Bronchial epithelial cell (primary cell): ENCODE measurements around the gene IGSF8. TPM values are rescaled to one million over a fixed set of nuclear protein-coding genes. Genes with fewer than 3 reads are reported as not detected.

ENCODE experiments used
- DNase-seq: peaks from one replicate; pipeline ENCODE4 v3.0.0-alpha.2; 2010; ENCODE audit warnings: low read depth
- FAIRE-seq: peaks from 2 replicates; lab custom pipeline; 2011; peaks lifted over from hg19 to GRCh38; lab: Jason Lieb, UNC
- H3K27me3 ChIP-seq: 2 replicates; pipeline ENCODE4 v1.5.1; 2011; ENCODE audit warnings: low read length; ENCODE audit not compliant: control insufficient read depth, insufficient read depth
- H3K36me3 ChIP-seq: 2 replicates; pipeline ENCODE4 v1.5.1; 2011; ENCODE audit warnings: low read length; ENCODE audit not compliant: control insufficient read depth, insufficient read depth
- H3K4me3 ChIP-seq: 2 replicates; pipeline ENCODE4 v1.5.1; 2011; ENCODE audit warnings: mild to moderate bottlenecking, low read depth, low read length, control low read depth
- CTCF ChIP-seq: IDR thresholded peaks from 2 replicates; pipeline ENCODE4 v1.5.1; 2011; ENCODE audit warnings: mild to moderate bottlenecking, moderate library complexity, low read length, control low read depth, inconsistent platforms; ENCODE audit not compliant: insufficient read depth, severe bottlenecking
- total RNA-seq: library from RNA; depleted of rRNA; stranded (reverse); fragments of >200 nt; gene quantifications from 2 replicates; pipeline ENCODE4 v1.2.1, GENCODE V29; 2014

IGSF8 gene
- total RNA-seq, 1 donor from 2014 or later = 42.6 TPM

GRCh38 chr1:160063176-160063575, 35.2 kb downstream of the IGSF8 start:
- FAIRE-seq = no peak
- Histone ChIP-seq H3K27me3 (peaks cover 27% of the 10 kb centered on the region), H3K36me3 (no peaks in the 10 kb centered on the region), H3K4me3 (no peak overlapping the region)
- no peak for DNase-seq
- TF ChIP-seq CTCF = no peak

DNA sequence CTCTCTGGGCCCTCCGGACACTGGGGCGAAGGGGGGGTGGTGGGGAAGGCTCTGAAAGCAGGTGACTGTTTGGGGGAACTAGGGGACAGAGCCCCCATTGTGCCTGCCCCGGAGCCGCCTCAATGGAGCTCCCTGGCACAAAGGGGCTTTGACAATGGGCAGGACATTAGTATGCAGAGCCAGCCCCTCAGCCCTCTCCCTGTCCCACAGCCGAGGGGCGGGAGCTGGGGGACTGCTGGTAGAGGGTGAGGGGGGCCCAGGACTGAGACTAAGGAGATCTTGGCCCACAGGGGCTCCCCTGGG, 36.2 kb downstream of the IGSF8 start:
- no peak for TF ChIP-seq CTCF
- H3K36me3 ChIP-seq = no peaks in the 10 kb centered on the region
- peaks cover 24% of the 10 kb centered on the region for H3K27me3 ChIP-seq
- no peak for FAIRE-seq
- DNase-seq = no peak
- no peak overlapping the region for H3K4me3 ChIP-seq

- DNase-seq (peak; percentile 52), FAIRE-seq (no peak)
- H3K27me3 ChIP-seq = peaks cover 22% of the 10 kb centered on the region
- no peak for TF ChIP-seq CTCF
- H3K4me3 ChIP-seq = no peak overlapping the region
- H3K36me3 ChIP-seq = no peaks in the 10 kb centered on the region
Observed at GRCh38 chr1:160061369-160062229, 36.8 kb downstream of the IGSF8 start.

DNA sequence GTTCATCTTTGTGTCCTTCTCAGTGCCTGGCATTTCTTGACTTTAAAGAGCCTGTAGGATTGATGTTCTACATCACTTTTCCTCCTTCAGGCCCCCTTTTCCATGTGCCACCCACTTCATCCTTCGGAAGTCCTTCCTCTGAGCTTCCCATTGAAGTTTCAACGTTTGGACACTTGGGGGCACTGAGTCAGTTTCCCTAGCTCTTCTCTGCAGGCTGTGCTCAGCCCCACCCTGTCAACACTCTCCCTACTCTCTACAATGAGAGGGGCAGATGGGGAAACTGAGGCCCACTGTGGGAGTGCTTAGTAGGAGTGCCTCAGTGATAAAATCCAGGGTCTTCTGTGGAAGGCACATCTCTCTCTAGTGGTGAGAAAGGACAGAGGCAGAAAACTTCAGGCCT, 40.3 kb downstream of the IGSF8 start:
- FAIRE-seq (no peak), DNase-seq (peak; percentile 20)
- Histone ChIP-seq H3K27me3 (peaks cover 21% of the 10 kb centered on the region), H3K4me3 (no peak overlapping the region), H3K36me3 (no peaks in the 10 kb centered on the region)
- peak; percentile 25 for TF ChIP-seq CTCF

- TF ChIP-seq CTCF = no peak
- H3K36me3 ChIP-seq = no peaks in the 10 kb centered on the region
- no peak overlapping the region for H3K4me3 ChIP-seq
- FAIRE-seq (no peak), DNase-seq (no peak)
- H3K27me3 ChIP-seq = peaks cover 19% of the 10 kb centered on the region
Observed at GRCh38 chr1:160056648-160057169, 41.7 kb downstream of the IGSF8 start.
